BJ (cell line): ENCODE data around the gene PARP15. TPM values are rescaled to one million over a fixed set of nuclear protein-coding genes. Genes with fewer than 3 reads are reported as not detected.

ENCODE experiments used
- CTCF ChIA-PET: fragments of 350-600 bp; formaldehyde crosslinking; extraction: SDS; loops from one replicate; lab custom pipeline; 2021; ENCODE audit warnings: antibody characterized with exemption, inconsistent platforms; lab: Yijun Ruan, JAX
- POLR2A ChIA-PET: fragments of 300-600 bp; sonication (Branson Sonifier 250); formaldehyde crosslinking; extraction: SDS; loops from one replicate; lab custom pipeline; 2021; ENCODE audit warnings: antibody characterized with exemption; lab: Charles Lee
- DNase-seq: peaks from one replicate; pipeline ENCODE4 v3.0.0-alpha.2; 2011; ENCODE audit warnings: low read depth
- H3K27me3 ChIP-seq: 2 replicates; pipeline ENCODE4 v1.6.0; 2011; ENCODE audit warnings: low read length; ENCODE audit not compliant: control insufficient read depth, insufficient read depth
- H3K36me3 ChIP-seq: 2 replicates; pipeline ENCODE4 v1.5.1; 2011; ENCODE audit warnings: low read length; ENCODE audit not compliant: control insufficient read depth, insufficient read depth
- H3K4me3 ChIP-seq: 2 replicates; pipeline ENCODE4 v1.5.1; 2011; ENCODE audit warnings: low read depth, mild to moderate bottlenecking, control low read depth, low read length
- polyA plus RNA-seq: library from polyadenylated mRNA; depleted of rRNA; stranded (reverse); fragments of >200 nt; gene quantifications from 2 replicates; pipeline ENCODE4 v1.2.3, GENCODE V29; 2011
- TF ChIP-seq, protein P1 (sequence below): IDR thresholded peaks from 2 replicates; pipeline ENCODE4 v1.5.1; 2011; ENCODE audit warnings: low read depth, mild to moderate bottlenecking, control low read depth, inconsistent platforms, low read length, moderate library complexity; ENCODE audit not compliant: insufficient read depth

PARP15 gene
- polyA plus RNA-seq, 1 experiment: 0.05 TPM

DNA sequence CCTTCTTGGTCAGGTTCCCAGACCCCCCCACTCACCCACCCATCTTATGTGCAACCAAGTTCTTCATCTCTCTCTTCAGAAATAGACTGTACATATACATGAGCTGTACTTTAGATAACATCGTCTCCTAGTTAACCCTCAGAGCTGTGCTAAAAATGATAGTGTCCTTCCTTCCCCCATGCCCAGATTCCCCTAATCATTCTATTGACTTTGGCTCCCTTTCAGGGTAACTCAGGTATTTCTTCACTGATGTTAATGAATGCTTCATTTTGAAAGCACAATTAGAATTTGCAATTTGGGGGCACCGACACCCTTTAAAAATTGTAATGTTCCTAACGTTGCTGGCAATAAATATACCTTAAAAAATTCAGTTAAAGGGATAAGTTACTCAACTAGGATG is 24.3 kb upstream of the PARP15 start:
- CTCF ChIA-PET: interaction anchor here (2.3 kb wide), 1 partner anchor 126 kb away, joined by 9 read pairs; no protein-coding TSS in a partner anchor

DNA sequence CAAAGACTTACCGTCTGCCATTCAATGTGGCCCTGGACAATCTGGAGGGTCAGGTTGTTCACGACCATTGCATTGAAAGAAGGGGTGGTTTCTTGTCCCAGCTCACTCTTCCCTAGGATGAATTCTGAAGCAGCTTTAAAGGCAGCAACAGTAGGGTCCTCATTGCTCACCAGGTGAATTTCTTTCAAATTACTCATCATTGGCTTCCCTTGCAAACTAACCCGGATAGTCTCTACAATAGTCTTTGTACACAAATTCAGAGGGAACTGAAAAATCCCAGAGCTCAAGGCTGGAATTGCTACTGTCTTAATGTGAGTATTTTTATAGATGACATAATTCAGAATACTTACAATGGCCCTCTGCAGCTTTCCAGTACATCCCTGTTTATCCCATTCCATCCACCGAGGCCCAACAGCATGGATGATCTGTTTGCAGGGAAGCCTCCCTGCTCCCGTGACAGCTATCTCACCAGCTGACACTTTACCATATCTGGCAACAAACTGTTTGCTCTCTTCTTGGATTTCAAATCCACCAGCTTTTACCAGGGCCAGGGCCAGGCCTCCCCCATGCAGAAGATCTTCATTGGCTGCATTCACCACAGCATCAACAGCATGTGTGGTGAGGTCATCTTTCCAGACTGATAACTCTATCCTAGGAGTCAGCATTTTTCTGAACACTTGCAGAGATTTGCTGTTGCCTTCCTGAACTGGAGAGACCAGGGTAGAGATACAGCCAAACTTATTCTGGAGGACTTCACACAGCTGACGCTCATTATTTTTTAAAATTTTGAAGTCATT is 22.0 kb upstream of the PARP15 start:
- Histone ChIP-seq H3K36me3 (peaks cover 4% of the 10 kb centered on the region), H3K4me3 (no peak overlapping the region), H3K27me3 (no peaks in the 10 kb centered on the region)
- CTCF ChIA-PET: interaction anchor here (0.6 to 1.5 kb wide), 5 partner anchors 7 to 125 kb away, joined by 3 to 5 read pairs (median 4); partner anchors contain the start of gene PARP14
- POLR2A ChIA-PET: no interaction called here
- TF ChIP-seq, protein P1, sequence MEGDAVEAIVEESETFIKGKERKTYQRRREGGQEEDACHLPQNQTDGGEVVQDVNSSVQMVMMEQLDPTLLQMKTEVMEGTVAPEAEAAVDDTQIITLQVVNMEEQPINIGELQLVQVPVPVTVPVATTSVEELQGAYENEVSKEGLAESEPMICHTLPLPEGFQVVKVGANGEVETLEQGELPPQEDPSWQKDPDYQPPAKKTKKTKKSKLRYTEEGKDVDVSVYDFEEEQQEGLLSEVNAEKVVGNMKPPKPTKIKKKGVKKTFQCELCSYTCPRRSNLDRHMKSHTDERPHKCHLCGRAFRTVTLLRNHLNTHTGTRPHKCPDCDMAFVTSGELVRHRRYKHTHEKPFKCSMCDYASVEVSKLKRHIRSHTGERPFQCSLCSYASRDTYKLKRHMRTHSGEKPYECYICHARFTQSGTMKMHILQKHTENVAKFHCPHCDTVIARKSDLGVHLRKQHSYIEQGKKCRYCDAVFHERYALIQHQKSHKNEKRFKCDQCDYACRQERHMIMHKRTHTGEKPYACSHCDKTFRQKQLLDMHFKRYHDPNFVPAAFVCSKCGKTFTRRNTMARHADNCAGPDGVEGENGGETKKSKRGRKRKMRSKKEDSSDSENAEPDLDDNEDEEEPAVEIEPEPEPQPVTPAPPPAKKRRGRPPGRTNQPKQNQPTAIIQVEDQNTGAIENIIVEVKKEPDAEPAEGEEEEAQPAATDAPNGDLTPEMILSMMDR: no peak
- no peak for DNase-seq

More for the DNA sequence above, 24.3 kb upstream of the PARP15 start:
- POLR2A ChIA-PET: no interaction called here
- H3K36me3 ChIP-seq: peaks cover 4% of the 10 kb centered on the region
- no peak for DNase-seq
- TF ChIP-seq, protein P1: no peak
- no peak overlapping the region for H3K4me3 ChIP-seq
- no peaks in the 10 kb centered on the region for H3K27me3 ChIP-seq

DNA sequence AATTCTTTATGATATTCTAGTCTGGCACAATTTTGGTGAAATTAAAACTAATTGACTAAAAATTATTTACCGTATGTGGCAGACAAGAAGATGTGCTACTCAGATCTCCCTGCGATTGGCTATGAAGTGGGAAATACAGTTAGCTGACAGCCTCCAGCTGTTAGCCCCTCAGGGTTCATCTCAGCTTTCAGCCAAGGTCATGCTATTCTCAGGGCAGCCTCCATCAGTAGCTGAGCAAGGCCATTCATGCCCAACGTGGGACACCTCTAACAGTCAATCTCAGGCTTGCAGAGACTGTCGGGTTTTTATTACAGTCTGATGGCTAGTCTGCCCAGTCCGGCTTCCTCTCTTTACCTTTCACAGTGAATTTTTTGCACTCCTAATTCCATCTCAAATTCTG is 20.1 kb upstream of the PARP15 start:
- CTCF ChIA-PET: interaction anchor here (7.3 kb wide), 1 partner anchor 121 kb away, joined by 78 read pairs; the partner anchor contains the start of gene PARP14
- no peak for DNase-seq
- TF ChIP-seq, protein P1: no peak
- POLR2A ChIA-PET: no interaction called here
- Histone ChIP-seq H3K4me3 (no peak overlapping the region), H3K36me3 (peaks cover 4% of the 10 kb centered on the region), H3K27me3 (no peaks in the 10 kb centered on the region)

DNA sequence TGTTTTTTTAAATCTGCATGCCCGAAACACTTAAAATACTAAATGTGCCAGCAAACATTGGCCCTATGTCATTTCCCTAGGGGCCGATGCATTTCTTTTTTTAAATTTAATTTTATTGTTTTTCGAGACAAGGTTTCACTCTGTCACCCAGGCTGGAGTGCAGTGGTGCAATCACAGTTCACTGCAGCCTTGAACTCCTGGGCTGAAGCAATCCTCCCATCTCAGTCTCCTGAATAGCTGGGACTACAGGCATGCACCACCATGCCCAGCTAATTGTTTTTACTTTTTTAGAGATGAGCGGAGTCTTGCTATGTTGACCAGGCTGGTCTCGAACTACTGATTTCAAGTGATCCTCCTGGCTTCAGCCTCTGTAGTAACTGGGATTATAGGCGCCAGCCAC is 18.8 kb upstream of the PARP15 start:
- POLR2A ChIA-PET: no interaction called here
- H3K36me3 ChIP-seq: peaks cover 4% of the 10 kb centered on the region
- CTCF ChIA-PET: interaction anchor here (0.9 to 7.3 kb wide), 5 partner anchors 120 to 470 kb away, joined by 3 to 78 read pairs (median 4); partner anchors contain the start of gene PARP14
- no peaks in the 10 kb centered on the region for H3K27me3 ChIP-seq
- TF ChIP-seq, protein P1: no peak
- DNase-seq: no peak
- no peak overlapping the region for H3K4me3 ChIP-seq

DNA sequence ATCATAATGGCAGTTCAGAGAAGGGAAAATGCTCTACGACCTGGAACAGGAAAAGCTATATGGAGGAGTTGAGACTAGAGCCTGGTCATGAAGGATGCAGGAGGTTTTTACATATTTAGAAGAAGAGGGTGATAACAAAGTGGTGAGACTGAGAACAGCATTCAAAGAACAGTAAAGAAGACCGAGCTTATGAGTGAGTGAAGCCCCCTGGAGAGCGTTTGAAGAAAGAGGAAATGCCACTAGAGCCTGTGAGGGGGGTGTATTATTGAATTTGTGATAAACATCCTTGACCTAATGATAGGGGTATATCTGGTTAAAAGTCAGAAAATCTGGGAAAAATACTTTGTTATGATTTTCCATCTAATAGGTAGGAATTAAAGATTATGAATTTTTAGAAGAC is 17.5 kb upstream of the PARP15 start:
- no peaks in the 10 kb centered on the region for H3K27me3 ChIP-seq
- TF ChIP-seq, protein P1: no peak
- no peak overlapping the region for H3K4me3 ChIP-seq
- no peak for DNase-seq
- POLR2A ChIA-PET: no interaction called here
- CTCF ChIA-PET: interaction anchor here (0.7 to 7.3 kb wide), 6 partner anchors 12 to 469 kb away, joined by 3 to 78 read pairs (median 4); partner anchors contain the start of gene PARP14
- peaks cover 3% of the 10 kb centered on the region for H3K36me3 ChIP-seq
